Hematopoietic multipotent progenitor cell treated with erythropoietin and hydrocortisone succinate and interleukin-3 and kit ligand, for 17 days (in vitro differentiated cells): ENCODE measurements around the gene TAF7.
"Not testable (repeated sequence)": the region's sequence is repeated elsewhere in the genome, so short reads cannot be mapped to it uniquely, and the experiment has no call there.

ENCODE experiments used
- DNase-seq: peaks from one replicate; pipeline ENCODE4 v3.0.0-alpha.2; 2015; ENCODE audit warnings: low spot score

The TAF7 gene

GRCh38 chr5:141338538-141339306, 18.1 kb upstream of the TAF7 start, which contains the start of gene PCDHGA2:
Gene PCDHGA2, plus strand, starts transcription at chr5:141338760.
- no peak for DNase-seq

- DNase-seq, result not testable (repeated sequence)
Observed at GRCh38 chr5:141332571-141332970, 12.0 kb upstream of the TAF7 start.

GRCh38 chr5:141330299-141331080, 9.9 kb upstream of the TAF7 start, which contains the start of gene PCDHGA1:
Gene PCDHGA1, plus strand, starts transcription at chr5:141330514.
- DNase-seq, result no peak

- no peak for DNase-seq
Observed at GRCh38 chr5:141328231-141328630, 7.6 kb upstream of the TAF7 start.

GRCh38 chr5:141326088-141326854, 5.7 kb upstream of the TAF7 start:
- DNase-seq, result no peak

- DNase-seq, result no peak
Observed at GRCh38 chr5:141322261-141322660, 1.7 kb upstream of the TAF7 start.

GRCh38 chr5:141319699-141320098, 885 bp downstream of the TAF7 start:
- DNase-seq, result no peak

- DNase-seq, result no peak
Observed at GRCh38 chr5:141319202-141319601, 1.4 kb downstream of the TAF7 start.

GRCh38 chr5:141316963-141317362, 3.6 kb downstream of the TAF7 start:
- DNase-seq, result not testable (repeated sequence)

- DNase-seq, result no peak
Observed at GRCh38 chr5:141313711-141314110, 6.9 kb downstream of the TAF7 start.

- DNase-seq, result no peak
Observed at GRCh38 chr5:141306630-141307029, 14.0 kb downstream of the TAF7 start.

- DNase-seq, result no peak
Observed at GRCh38 chr5:141303756-141304155, 16.8 kb downstream of the TAF7 start, which contains the start of gene SLC25A2. Gene SLC25A2, minus strand, starts transcription at chr5:141304049. Its CDS starts 184 bp downstream, at chr5:141303865.

GRCh38 chr5:141298376-141298775, 22.2 kb downstream of the TAF7 start:
- no peak for DNase-seq

- no peak for DNase-seq
Observed at GRCh38 chr5:141272906-141273305, 47.7 kb downstream of the TAF7 start.

- no peak for DNase-seq
Observed at GRCh38 chr5:141269195-141269594, 51.4 kb downstream of the TAF7 start.
